ENCODE measurements around the gene MSH3. TPM values are rescaled to one million over a fixed set of nuclear protein-coding genes. Genes with fewer than 3 reads are reported as not detected.

MSH3 gene
- total RNA-seq, 8 experiments from 2014 or later = 9.7 to 25.1 (median 15.7) TPM

- H3K4me1 ChIP-seq (replicated peaks in 1 of 2) = no peaks in the 10 kb centered on the region
- no peak overlapping the region for H3K4me3 ChIP-seq
- no peak overlapping the region for H3K27ac ChIP-seq
- no peak for ATAC-seq (replicated peaks in 6 of 8)
- in situ Hi-C loops (cut with MboI; ENCODE audit: low pct_unique_long_range_greater_than_20kb in 2 of 9, low sequenced_read_pairs in 9 of 9, unreplicated experiment in 9 of 9) = loop anchor here in 2 of 9 experiments (25.0 kb wide), 1 partner anchor 486 kb away; no protein-coding TSS in a partner anchor
- 25 to 87% (median 67%) methylated on average over 1 of the region's 1 CpG; no CpG with 5 or more reads in 2 of the 10 experiments for WGBS, 10 experiments
Observed at GRCh38 chr5:80701597-80701996, 47.1 kb downstream of the MSH3 start.

- no peak for ATAC-seq (replicated peaks in 6 of 8)
- in situ Hi-C loops (cut with MboI; ENCODE audit: low pct_unique_long_range_greater_than_20kb in 2 of 9, low sequenced_read_pairs in 9 of 9, unreplicated experiment in 9 of 9) = loop anchor here in 2 of 9 experiments (25.0 kb wide), 1 partner anchor 484 kb away; no protein-coding TSS in a partner anchor
- Histone ChIP-seq H3K27ac (no peak overlapping the region), H3K4me1 (replicated peaks in 1 of 2) (no peaks in the 10 kb centered on the region), H3K4me3 (no peak overlapping the region)
Observed at GRCh38 chr5:80703291-80703690, 48.8 kb downstream of the MSH3 start.

- Histone ChIP-seq H3K4me1 (replicated peaks in 1 of 2) (no peaks in the 10 kb centered on the region), H3K4me3 (no peak overlapping the region), H3K27ac (no peak overlapping the region)
- ATAC-seq (replicated peaks in 6 of 8) = peak in 1 of 8 experiments; percentile 31
- 84 to 100% (median 96%) methylated on average over 1 to 5 of the region's 5 CpGs; no CpG with 5 or more reads in 3 of the 10 experiments for WGBS, 10 experiments
- in situ Hi-C loops (cut with MboI; ENCODE audit: low pct_unique_long_range_greater_than_20kb in 2 of 9, low sequenced_read_pairs in 9 of 9, unreplicated experiment in 9 of 9) = loop anchor here in 2 of 9 experiments (25.0 kb wide), 1 partner anchor 484 kb away; no protein-coding TSS in a partner anchor
Observed at GRCh38 chr5:80703747-80704146, 49.3 kb downstream of the MSH3 start.

GRCh38 chr5:80704221-80704620 is 49.8 kb downstream of the MSH3 start:
- in situ Hi-C loops (cut with MboI; ENCODE audit: low pct_unique_long_range_greater_than_20kb in 2 of 9, low sequenced_read_pairs in 9 of 9, unreplicated experiment in 9 of 9) = loop anchor here in 2 of 9 experiments (25.0 kb wide), 1 partner anchor 483 kb away; no protein-coding TSS in a partner anchor
- WGBS, 10 experiments = 80% methylated on average over 1 of the region's 1 CpG; no CpG with 5 or more reads in 9 of the 10 experiments
- no peaks in the 10 kb centered on the region for H3K4me1 ChIP-seq (replicated peaks in 1 of 2)
- no peak overlapping the region for H3K4me3 ChIP-seq
- ATAC-seq (replicated peaks in 6 of 8) = no peak
- no peak overlapping the region for H3K27ac ChIP-seq

- Histone ChIP-seq H3K27ac (no peak overlapping the region), H3K4me1 (replicated peaks in 1 of 2) (no peaks in the 10 kb centered on the region), H3K4me3 (no peak overlapping the region)
- ATAC-seq (replicated peaks in 6 of 8) = no peak
- whole genome bisulfite sequencing, 10 experiments = 75 to 100% (median 92%) methylated on average over 1 to 6 of the region's 6 CpGs; no CpG with 5 or more reads in 1 of the 10 experiments
- in situ Hi-C loops (cut with MboI; ENCODE audit: low pct_unique_long_range_greater_than_20kb in 2 of 9, low sequenced_read_pairs in 9 of 9, unreplicated experiment in 9 of 9) = loop anchor here in 2 of 9 experiments (25.0 kb wide), 1 partner anchor 482 kb away; no protein-coding TSS in a partner anchor
Observed at GRCh38 chr5:80705216-80705769, 50.8 kb downstream of the MSH3 start.

- WGBS, 10 experiments = 79 to 100% (median 93%) methylated on average over 1 to 4 of the region's 4 CpGs; no CpG with 5 or more reads in 3 of the 10 experiments
- in situ Hi-C loops (cut with MboI; ENCODE audit: low pct_unique_long_range_greater_than_20kb in 2 of 9, low sequenced_read_pairs in 9 of 9, unreplicated experiment in 9 of 9) = loop anchor here in 2 of 9 experiments (25.0 kb wide), 1 partner anchor 482 kb away; no protein-coding TSS in a partner anchor
- no peak overlapping the region for H3K27ac ChIP-seq
- no peak overlapping the region for H3K4me3 ChIP-seq
- ATAC-seq (replicated peaks in 6 of 8) = no peak
- no peaks in the 10 kb centered on the region for H3K4me1 ChIP-seq (replicated peaks in 1 of 2)
Observed at GRCh38 chr5:80705801-80706200, 51.3 kb downstream of the MSH3 start.

GRCh38 chr5:80706835-80707447 is 52.5 kb downstream of the MSH3 start:
- Histone ChIP-seq H3K4me1 (replicated peaks in 1 of 2) (no peaks in the 10 kb centered on the region), H3K4me3 (no peak overlapping the region), H3K27ac (no peak overlapping the region)
- ATAC-seq (replicated peaks in 6 of 8) = peak in 1 of 8 experiments; percentile 18
- in situ Hi-C loops (cut with MboI; ENCODE audit: low pct_unique_long_range_greater_than_20kb in 2 of 9, low sequenced_read_pairs in 9 of 9, unreplicated experiment in 9 of 9) = loop anchor here in 2 of 9 experiments (25.0 kb wide), 1 partner anchor 480 kb away; no protein-coding TSS in a partner anchor
- WGBS, 10 experiments = 5 to 95% (median 88%) methylated on average over 1 to 2 of the region's 2 CpGs; no CpG with 5 or more reads in 1 of the 10 experiments

GRCh38 chr5:80707645-80708044 is 53.2 kb downstream of the MSH3 start:
- no peak overlapping the region for H3K4me3 ChIP-seq
- H3K27ac ChIP-seq = no peak overlapping the region
- no peaks in the 10 kb centered on the region for H3K4me1 ChIP-seq (replicated peaks in 1 of 2)
- ATAC-seq (replicated peaks in 6 of 8) = peak in 2 of 8 experiments; percentile 26 to 68
- in situ Hi-C loops (cut with MboI; ENCODE audit: low pct_unique_long_range_greater_than_20kb in 2 of 9, low sequenced_read_pairs in 9 of 9, unreplicated experiment in 9 of 9) = loop anchor here in 2 of 9 experiments (25.0 kb wide), 1 partner anchor 480 kb away; no protein-coding TSS in a partner anchor
- 80 to 100% (median 90%) methylated on average over 1 of the region's 1 CpG; no CpG with 5 or more reads in 6 of the 10 experiments for WGBS, 10 experiments

GRCh38 chr5:80711216-80711615 is 56.8 kb downstream of the MSH3 start:
- 83 to 100% (median 100%) methylated on average over 1 to 2 of the region's 5 CpGs; no CpG with 5 or more reads in 2 of the 10 experiments for WGBS, 10 experiments
- Histone ChIP-seq H3K27ac (no peak overlapping the region), H3K4me1 (replicated peaks in 1 of 2) (no peaks in the 10 kb centered on the region), H3K4me3 (no peak overlapping the region)
- ATAC-seq (replicated peaks in 6 of 8) = no peak
- in situ Hi-C loops (cut with MboI; ENCODE audit: low pct_unique_long_range_greater_than_20kb in 2 of 9, low sequenced_read_pairs in 9 of 9, unreplicated experiment in 9 of 9) = loop anchor here in 2 of 9 experiments (25.0 kb wide), 1 partner anchor 476 kb away; no protein-coding TSS in a partner anchor

- ATAC-seq (replicated peaks in 6 of 8) = peak in 6 of 8 experiments; percentile 40 to 92 (median 68)
- whole genome bisulfite sequencing, 10 experiments = 73 to 100% (median 100%) methylated on average over 1 to 3 of the region's 3 CpGs; no CpG with 5 or more reads in 5 of the 10 experiments
- in situ Hi-C loops (cut with MboI; ENCODE audit: low pct_unique_long_range_greater_than_20kb in 2 of 9, low sequenced_read_pairs in 9 of 9, unreplicated experiment in 9 of 9) = loop anchor here in 2 of 9 experiments (25.0 kb wide), 1 partner anchor 475 kb away; no protein-coding TSS in a partner anchor
Observed at GRCh38 chr5:80711938-80712337, 57.5 kb downstream of the MSH3 start.

GRCh38 chr5:80712919-80713318 is 58.5 kb downstream of the MSH3 start:
- 50 to 94% (median 55%) methylated on average over 1 to 2 of the region's 2 CpGs; no CpG with 5 or more reads in 1 of the 10 experiments for WGBS, 10 experiments
- ATAC-seq (replicated peaks in 6 of 8) = no peak

More at GRCh38 chr5:80711938-80712337, 57.5 kb downstream of the MSH3 start:
- Histone ChIP-seq H3K4me1 (replicated peaks in 1 of 2) (no peaks in the 10 kb centered on the region), H3K27ac (no peak overlapping the region), H3K4me3 (no peak overlapping the region)

GRCh38 chr5:80713631-80714030 is 59.2 kb downstream of the MSH3 start:
- Histone ChIP-seq H3K4me1 (replicated peaks in 1 of 2) (no peaks in the 10 kb centered on the region), H3K4me3 (no peak overlapping the region), H3K27ac (no peak overlapping the region)
- in situ Hi-C loops (cut with MboI; ENCODE audit: low pct_unique_long_range_greater_than_20kb in 2 of 9, low sequenced_read_pairs in 9 of 9, unreplicated experiment in 9 of 9) = loop anchor here in 2 of 9 experiments (25.0 kb wide), 1 partner anchor 474 kb away; no protein-coding TSS in a partner anchor
- no peak for ATAC-seq (replicated peaks in 6 of 8)
- 72 to 100% (median 92%) methylated on average over 1 to 5 of the region's 5 CpGs; no CpG with 5 or more reads in 3 of the 10 experiments for WGBS, 10 experiments

More at GRCh38 chr5:80712919-80713318, 58.5 kb downstream of the MSH3 start:
- Histone ChIP-seq H3K27ac (no peak overlapping the region), H3K4me3 (no peak overlapping the region), H3K4me1 (replicated peaks in 1 of 2) (no peaks in the 10 kb centered on the region)
- in situ Hi-C loops (cut with MboI; ENCODE audit: low pct_unique_long_range_greater_than_20kb in 2 of 9, low sequenced_read_pairs in 9 of 9, unreplicated experiment in 9 of 9) = loop anchor here in 2 of 9 experiments (25.0 kb wide), 1 partner anchor 474 kb away; no protein-coding TSS in a partner anchor

All from motor neuron (in vitro differentiated cells).